HK-2 (cell line): ENCODE results near the gene RNF152.
A peak's percentile ranks its signal among the peaks of the same experiment; 100 is the strongest.

Source experiments
- DNase-seq: peaks from one replicate; pipeline ENCODE4 v3.0.0-alpha.2; 2018; ENCODE audit not compliant: unreplicated experiment

The RNF152 gene

DNA sequence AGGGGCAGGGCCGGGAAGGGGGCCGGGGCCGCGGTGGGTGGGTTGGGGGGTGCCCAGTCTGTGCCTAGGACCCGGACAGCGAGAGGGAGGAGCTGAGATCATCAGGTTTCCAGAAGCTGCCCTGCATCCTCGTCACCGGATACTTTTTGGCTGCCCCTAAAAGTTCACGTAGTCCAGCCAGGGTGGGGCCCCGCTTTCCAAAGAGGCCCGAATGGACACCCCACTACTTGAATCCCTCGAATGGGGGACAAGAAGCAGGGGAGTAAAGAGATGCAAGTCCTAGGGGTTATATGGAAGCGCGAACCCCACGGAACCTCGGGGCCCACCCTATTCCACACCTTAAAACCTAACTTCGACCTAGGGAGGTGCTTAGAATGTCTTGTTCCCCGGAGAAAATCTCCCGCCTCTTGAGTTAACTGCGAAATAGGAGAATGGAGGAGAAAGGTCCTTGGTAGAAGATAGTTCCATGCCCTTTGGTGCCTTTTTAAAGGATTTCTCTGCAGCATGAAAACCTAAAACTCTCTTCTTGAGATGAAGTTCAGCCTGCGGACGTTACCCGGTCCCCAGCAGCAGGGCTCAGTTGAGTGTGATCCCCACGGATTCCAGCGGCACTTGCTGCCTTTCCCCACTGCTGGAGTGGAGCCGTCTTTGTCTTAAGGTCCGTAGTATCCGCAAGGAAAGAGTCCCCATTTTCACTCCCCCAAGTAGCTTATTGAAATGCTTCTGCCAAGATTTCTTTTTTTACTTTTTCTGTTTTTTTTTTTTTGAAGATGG is 2.1 kb upstream of the RNF152 start:
- DNase-seq = no peak

DNA sequence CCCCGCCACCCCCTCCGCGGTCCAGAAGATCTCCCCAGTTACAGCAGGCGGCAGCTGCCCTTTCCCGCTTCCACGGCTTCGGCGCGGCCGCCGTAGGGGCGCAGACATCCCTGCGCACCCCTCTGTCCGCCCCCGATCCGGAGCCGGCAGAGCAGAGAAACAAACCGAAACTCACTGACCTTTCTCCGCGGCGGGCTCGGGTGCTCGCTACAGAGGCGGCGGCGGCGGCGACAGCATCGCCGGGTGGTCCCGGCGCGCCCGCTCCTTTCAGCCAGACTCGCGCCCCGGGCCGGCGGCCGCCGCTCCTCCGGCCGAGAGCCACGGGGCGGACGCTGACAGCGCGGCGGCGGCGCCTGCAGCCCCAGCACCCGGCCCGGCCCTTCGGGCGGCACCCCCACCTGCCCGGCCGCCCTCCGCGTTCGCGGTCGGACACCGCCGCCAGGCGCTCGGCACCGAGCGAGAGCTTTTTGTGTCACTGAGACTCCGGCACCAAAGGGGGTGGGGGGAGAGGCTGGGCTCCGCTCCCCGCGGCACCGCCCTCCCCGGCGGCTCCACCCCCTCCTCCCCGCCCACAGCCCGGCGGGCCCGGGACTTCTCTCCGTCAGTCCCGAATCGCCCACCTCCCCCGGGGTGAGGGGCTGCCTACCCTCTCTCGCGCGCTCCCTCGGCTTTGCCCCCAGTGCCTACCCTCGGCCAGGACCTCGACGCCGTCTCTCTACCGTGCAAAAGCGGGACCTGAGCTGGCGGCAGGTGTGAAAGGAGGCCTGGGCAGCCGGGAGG is 1.4 kb upstream of the RNF152 start:
- peak; percentile 44 for DNase-seq

DNA sequence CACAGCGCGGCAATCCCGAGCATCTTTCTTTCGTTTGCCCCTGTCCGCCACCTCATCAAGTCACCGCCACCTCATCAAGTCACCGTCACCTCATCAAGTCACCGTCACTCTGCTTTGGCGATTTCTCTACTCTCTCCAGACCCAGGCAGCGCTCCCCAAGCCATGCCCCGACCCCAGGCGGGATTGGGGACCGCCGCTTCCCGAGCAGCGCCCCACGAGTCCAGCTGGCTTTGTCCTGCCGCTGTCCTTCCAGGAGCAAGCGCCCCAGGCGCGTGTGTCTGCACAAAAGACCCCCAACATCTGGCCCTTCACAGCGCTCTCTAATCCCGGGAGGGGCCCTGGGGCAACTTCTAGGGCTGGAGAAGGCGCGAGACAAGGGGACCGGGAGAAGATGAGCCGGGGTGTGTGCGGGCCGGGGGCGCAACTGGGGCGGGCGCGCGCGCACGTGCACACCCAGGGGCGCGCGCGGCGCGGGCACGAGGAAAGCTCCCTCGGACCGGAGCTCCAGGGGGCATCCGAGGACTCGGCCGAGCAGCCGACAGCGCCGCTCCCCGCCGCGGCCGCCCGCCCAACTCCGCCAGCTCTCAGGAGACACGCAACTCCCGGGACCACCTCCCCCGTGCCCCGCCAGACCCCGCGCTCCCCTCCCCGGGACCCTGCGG is 633 bp upstream of the RNF152 start:
- peak; percentile 10 for DNase-seq

DNA sequence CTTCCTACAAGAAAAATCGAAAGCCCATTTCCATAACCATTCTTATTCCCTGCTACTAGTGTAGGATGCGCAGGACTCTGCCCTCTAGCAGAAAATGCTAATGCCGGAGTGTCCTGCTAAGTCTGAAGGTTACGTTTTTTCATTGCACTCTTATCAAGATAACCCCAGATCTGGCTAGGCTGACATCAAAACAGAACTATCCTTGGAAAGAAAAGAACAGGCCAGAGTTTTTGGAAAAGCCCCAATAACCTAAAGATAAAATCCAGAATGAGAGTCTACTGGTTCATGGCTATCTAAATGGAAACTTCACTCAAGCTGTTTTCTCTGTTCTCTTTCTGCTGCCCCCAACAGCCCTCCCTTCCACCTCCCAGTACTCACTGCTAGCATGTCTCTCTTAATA is 913 bp downstream of the RNF152 start:
- DNase-seq = no peak

DNA sequence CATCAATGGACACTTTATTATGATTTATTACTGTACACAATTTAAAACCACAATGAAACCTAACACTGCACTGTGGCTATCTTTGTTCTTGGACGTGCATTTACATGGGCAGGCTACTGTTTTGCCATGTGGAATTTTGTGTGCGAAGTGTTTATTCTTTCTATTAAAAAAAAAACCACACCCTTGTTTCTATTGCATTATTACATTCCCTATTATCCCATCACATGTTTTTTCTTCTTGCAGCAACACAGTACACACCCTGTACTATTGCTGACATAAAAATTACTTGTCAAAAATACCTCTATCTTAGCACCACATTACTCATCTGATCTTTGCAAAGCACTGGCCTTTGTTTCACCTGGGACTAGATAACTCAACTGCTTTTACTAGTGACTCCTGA is 1.5 kb downstream of the RNF152 start:
- DNase-seq = no peak

DNA sequence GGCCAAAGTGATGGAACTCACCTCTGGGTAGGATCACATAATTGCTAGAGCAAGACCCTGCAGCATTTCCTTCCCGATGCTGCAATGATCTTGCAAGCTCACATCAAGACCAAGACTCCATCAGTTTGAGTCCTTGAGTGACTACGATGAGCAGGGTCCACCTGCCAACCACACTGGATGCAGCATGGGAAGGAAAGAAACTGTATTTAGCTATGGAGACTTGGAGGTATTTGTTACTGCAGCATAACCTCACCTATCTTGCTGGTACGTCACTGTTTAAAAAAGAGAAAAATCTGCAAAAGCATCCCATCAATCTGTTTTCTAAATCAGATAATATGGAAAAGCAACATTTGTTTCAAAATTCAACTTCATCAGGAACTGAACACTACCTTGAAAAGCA is 2.5 kb downstream of the RNF152 start:
- no peak for DNase-seq

DNA sequence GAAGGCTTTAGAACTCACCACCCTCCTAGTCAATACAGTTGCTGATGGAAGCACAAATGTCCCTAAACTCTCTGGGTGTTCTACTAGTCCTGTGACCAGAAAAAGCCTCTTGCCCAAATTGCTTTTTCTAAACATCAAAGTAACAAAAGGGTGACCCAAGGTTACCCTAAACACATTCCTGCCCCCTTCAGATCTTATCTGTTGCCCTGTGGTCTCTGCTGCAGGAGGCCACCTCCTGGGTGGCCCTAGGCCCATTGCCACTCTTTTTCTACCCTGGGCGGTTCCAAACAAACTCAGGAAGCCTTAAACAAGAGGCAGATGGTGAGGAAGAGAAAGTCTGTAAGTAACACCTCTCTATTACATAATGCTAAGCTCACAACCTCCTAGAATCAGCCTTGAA is 3.3 kb downstream of the RNF152 start:
- no peak for DNase-seq

DNA sequence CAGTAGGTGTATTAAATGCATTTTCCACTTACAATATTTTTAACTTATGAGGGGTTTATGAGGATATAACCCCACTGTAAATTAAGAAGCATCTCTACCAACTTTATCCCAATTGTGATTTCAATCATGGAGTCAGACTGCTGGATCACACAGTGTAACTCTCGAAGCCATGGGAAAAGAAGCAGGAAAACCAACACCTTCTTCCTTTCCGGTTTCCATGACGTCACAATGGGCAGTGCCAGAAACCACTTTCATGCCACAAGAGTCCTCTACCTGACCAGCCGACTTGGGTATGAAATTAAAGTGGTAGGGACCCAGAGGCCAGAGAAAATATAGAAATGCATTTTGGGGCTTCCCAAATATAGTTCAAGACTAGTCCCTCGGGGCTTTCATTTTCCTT is 4.2 kb downstream of the RNF152 start:
- DNase-seq = no peak

DNA sequence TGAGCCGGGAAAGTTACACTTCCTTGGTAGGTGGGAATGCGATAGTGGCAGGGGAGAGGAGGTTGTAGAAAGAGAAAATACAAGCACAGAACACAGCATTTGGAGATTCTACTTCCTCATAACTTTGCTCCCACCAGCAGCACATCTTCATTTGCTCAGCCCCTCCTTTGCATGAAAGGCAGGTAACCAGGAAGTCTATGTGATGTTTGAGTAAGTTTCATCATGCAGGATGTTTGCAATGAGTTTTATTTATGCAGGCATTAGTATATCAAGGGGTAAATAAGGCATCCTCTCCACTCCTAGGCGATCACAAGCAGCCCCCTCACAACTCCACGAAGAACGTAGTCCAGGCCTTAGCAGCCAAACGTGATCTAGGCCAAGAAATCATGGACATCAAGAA is 5.0 kb downstream of the RNF152 start:
- DNase-seq = no peak

DNA sequence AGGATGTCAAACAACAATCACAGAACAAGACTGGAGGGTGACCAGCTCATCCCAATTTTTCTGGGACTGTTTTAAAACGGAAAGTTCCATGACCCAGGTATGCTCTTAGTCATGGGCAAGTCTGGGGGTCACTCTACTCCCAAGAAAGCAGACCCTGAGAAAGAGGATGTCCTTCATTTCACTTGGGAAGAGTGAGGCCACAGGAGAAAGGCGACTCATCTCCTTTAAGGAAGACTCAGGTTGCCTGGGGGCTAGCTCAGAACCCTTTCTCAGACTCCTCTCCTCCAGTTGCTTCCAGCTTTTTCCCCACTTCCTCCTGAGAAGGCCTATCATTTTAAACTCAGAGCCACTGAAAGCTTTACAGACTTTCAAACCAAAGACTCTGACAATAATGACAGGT is 9.3 kb downstream of the RNF152 start:
- DNase-seq = no peak

DNA sequence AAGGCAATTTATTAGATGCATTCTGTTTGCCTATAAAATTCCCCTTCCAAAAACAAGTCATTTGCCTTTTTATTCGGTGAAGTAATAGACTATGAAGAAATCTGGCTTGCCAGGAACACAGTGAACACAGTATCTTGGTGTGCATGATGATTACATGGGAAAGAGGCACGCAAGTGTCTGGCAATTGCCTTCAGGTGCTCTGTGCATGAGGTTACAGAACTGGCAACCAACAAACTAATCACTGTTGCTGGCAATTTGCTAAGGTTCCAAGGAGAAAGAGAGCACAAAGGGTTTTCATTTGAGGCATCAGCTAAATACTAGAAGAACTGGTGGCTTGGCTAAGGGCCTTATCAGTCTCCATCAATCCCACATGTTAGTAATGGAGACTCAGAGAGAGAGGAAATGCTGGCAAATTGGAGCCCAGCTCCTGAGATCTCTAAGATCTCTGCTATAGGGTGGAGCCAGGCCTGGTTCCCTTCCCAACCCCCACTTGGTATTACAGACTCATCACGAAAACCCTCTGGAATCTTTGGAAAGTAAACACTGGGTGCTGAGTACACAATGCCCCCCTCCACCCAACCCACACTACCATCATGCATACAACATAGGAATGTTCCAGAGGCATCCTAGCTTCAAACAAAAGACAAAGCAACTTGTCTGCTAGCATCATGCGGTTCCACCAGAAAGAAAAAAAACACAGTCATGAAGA is 10.4 kb downstream of the RNF152 start:
- no peak for DNase-seq

DNA sequence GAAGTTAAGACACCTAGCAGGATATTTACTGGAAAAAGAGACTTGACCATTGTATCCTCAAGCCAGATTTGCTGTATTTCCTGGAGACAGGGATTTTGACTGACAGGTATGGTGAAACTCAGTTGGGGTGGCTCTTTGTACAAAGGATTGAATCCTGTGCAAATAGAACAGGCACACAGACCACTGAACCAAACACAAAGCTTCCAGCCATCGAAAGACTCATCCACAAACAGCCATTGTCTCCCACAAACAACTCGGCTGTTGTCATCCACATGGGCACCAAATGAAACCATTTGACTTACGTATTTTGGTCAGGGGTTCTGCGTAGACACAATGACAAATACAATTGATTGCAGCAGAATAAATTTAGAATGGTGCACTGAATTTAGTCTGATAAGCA is 15.9 kb downstream of the RNF152 start:
- DNase-seq = no peak

DNA sequence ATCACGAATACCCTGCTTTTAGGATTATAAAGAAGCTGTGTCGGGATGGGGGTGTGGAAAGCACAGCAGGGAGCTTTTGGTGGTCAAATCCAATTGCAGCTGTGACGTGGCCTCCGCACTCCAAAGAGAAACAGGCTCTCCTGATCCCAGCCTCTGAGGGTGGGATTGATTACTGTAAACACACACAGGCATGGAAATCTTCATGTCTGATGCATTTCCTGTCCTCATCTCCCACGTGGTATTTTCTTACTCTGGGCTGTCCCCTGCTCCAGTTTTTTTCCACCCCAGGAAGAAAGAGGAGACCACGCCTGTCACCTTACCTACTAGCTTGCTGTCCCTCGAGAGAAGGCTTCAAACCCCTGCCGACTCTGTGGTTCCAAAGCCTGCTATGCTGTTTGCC is 22.7 kb downstream of the RNF152 start:
- no peak for DNase-seq

DNA sequence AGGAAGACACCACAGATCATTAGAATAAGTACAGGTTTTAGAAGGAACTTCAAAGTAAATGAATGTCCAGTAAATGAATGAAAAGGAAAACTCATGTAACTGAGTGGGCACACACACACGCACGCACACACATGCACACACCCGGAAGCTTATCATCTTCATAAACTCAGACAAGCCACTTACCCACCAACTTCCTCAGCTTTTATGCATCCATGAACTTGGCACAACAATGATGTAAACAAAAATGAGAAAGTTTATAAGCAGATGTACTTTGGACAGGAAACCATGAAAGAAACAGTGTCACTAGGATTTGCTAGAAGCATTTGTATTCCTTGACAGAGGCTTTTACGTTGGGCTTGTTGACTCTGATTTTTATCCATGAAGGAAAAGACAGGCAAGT is 23.2 kb downstream of the RNF152 start:
- no peak for DNase-seq

DNA sequence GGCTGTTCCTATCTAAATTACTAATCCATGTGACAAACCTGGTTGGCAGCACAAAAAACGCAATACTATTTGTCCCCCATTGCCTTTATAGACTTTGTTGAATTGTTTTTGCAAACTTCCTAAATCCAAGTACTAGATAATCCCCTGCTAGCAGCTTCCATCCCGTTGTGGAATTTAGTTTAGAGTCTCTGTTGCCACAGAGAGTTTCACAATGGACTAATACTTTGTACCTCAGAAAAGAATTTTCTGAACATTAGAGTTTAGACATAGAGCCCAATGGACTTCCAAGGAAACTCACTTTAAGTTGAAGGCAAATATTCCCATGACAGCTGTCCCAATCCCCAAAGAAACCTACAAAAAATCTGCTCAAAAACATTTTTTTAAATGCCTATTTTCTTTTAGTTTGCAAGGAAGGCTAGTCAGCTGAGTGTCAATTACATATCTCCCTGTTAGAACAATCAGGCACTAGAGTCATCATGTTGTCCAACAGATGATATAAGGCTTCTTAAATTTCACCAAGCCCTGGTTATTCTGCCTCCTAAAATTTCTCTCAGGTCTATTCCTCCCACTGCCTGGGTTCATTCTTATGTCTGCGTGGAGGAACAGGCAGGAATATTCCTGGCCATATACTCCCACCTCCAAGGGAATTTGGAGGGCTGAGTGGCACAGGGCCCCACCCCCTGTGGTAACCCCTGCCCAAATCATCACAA is 27.2 kb downstream of the RNF152 start:
- no peak for DNase-seq

DNA sequence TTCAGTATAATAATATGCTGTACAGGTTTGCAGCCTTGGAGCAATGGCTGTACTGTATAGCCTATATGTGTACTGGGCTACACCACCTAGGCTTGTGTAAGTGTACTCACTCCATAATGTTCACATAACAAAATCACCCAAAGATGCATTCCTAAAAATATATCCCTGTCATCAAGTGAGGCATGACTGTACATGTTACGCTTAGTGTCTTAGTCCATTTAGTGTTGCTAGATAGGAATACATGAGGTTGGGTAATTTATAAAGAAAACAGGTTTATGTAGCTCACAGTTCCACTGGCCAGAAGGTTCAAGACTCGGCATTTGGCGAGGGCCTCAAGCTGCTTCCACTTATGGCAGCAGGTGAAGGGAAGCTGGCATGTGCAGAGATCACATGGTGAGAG is 31.4 kb downstream of the RNF152 start:
- DNase-seq = no peak

DNA sequence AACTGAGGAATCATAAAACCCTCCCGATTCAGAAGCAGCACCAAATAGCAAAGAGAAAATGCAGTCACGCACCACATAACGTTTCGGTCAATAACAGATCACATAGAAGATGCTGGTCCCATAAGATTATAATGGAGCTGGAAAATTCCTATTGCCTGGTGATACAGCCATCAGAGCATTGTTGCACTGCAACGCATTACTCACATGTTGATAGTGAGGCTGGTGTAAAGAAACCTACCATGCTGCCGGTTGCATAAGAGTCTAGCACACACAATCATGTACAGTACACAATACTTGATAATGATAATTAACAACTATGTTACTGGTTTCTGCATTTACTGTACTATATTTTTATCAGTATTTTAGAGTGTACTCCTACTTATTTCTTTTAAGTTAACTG is 32.5 kb downstream of the RNF152 start:
- DNase-seq = no peak

DNA sequence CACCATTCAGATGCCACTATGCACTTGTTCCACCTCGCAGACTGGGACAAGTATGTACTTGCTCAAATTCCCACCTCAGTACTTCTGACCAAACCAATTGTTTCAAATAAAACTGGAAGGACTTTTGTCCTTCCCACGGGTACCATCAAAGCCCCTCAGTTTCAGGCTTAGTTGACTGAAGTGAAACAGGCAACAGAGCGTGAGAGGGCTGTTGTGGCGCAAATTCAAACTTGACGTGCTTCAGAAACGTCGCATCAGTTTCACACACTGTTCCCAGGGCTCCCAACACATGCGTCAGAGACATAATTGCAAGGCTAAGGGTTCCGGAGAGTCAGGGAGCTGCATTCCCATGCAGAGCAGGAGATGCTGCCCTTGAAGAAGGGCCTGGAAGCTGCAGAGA is 33.7 kb downstream of the RNF152 start:
- no peak for DNase-seq

DNA sequence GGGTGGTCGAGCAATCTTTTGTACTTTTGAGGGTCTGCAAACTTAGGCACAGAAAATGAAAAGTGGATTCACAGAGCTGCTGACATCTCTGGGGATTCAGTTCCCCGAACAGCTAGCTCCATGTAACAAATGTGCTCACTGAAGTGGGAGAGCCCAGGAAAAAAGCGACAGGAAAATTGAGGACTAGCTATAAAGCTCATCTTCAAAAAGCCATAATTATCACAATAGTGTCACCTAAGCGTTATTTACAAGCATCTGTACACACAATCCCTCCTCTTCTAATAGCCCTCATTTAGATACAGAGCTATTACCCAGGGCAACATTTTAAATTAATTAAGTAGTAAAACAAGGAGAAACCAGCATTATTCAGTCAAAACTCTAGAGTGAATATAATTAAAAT is 36.1 kb downstream of the RNF152 start:
- DNase-seq = no peak

DNA sequence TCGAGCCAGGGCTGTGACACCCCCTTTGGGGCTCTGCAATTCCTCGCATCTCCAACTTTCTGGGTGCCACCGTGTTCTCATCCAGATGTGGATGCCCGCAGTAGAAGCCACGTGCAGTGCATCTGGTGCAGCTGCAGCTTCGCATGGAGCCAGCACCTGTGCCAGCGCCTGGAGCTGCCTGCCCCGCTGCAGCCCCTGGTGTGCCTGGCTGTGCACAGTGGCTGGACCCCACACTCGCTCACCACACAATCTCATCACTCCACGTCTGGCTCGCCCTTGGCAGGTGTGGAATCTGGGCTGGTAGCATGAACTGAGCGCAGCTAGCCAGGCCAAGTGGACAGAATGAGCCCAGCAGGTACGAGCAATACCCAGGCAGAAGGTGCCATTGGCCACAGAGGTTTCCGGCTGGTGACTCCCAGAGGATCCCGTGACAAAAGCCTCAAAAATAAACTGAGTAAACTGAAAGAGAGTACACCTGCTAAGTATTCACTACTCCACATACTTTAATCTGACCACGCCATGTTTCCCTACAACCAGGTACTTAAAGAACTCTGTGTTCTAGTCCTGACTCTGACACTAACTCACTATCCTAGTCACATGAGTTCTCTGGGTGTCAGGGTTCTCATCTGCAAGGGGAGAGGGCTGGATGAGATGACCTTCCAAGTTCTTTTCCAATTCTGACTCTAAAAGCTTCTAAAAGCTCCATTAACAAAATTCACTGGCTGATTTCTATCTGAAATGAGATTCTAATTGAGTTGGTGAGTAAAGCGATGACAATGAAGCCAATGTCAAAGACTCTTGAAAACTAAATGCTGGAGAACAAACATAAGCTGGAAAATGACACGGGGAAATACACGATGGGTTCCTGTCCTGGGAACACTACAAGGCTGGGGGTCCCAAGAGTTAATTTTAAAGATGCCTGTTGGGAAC is 37.1 kb downstream of the RNF152 start:
- no peak for DNase-seq
